Mesothelial cell of epicardium (in vitro differentiated cells): ENCODE results near the gene TRMT11. TPM values are rescaled to one million over a fixed set of nuclear protein-coding genes. Genes with fewer than 3 reads are reported as not detected.

Source experiments
- DNase-seq, 2 experiments: peaks; one replicate each; pipeline ENCODE4 v3.0.0; 2021; ENCODE audit warnings: low spot score in 2 of 2; ENCODE audit not compliant: unreplicated experiment in 2 of 2
- H3K27ac Mint-ChIP-seq: 2 replicates; pipeline ENCODE4 v1.8.0; 2021; ENCODE audit warnings: mixed read lengths
- H3K27me3 Mint-ChIP-seq: 2 replicates; pipeline ENCODE4 v1.8.0; 2021; ENCODE audit warnings: low read depth, mixed read lengths
- H3K36me3 Mint-ChIP-seq: 2 replicates; pipeline ENCODE4 v1.8.0; 2021; ENCODE audit warnings: mixed read lengths
- H3K4me1 Mint-ChIP-seq: 2 replicates; pipeline ENCODE4 v1.8.0; 2021; ENCODE audit warnings: mixed read lengths
- H3K4me3 Mint-ChIP-seq: 2 replicates; pipeline ENCODE4 v1.8.0; 2021; ENCODE audit warnings: mild to moderate bottlenecking, moderate library complexity, mixed read lengths
- H3K9me3 Mint-ChIP-seq: 2 replicates; pipeline ENCODE4 v1.8.0; 2021; ENCODE audit warnings: mixed read lengths
- total RNA-seq: library from RNA; stranded (reverse); gene quantifications from 3 replicates; pipeline ENCODE4 v1.2.1, GENCODE V29; 2021
- TF ChIP-seq, protein P1 (sequence below): fragments of 200-600 bp; sonication (generic); IDR thresholded peaks from one replicate; pipeline ENCODE4 v1.5.0; 2021; ENCODE audit warnings: antibody characterized with exemption; ENCODE audit not compliant: unreplicated experiment

TRMT11 gene
- total RNA-seq, 1 donor from 2014 or later = 31.8 TPM

- TF ChIP-seq, protein P1, sequence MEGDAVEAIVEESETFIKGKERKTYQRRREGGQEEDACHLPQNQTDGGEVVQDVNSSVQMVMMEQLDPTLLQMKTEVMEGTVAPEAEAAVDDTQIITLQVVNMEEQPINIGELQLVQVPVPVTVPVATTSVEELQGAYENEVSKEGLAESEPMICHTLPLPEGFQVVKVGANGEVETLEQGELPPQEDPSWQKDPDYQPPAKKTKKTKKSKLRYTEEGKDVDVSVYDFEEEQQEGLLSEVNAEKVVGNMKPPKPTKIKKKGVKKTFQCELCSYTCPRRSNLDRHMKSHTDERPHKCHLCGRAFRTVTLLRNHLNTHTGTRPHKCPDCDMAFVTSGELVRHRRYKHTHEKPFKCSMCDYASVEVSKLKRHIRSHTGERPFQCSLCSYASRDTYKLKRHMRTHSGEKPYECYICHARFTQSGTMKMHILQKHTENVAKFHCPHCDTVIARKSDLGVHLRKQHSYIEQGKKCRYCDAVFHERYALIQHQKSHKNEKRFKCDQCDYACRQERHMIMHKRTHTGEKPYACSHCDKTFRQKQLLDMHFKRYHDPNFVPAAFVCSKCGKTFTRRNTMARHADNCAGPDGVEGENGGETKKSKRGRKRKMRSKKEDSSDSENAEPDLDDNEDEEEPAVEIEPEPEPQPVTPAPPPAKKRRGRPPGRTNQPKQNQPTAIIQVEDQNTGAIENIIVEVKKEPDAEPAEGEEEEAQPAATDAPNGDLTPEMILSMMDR = no peak
- Mint-ChIP-seq H3K4me3 (no peak overlapping the region), H3K4me1 (peaks cover 15% of the 10 kb centered on the region), H3K36me3 (peaks cover 16% of the 10 kb centered on the region), H3K27ac (no peak overlapping the region), H3K9me3 (peaks cover 11% of the 10 kb centered on the region), H3K27me3 (no peaks in the 10 kb centered on the region)
- no peak for DNase-seq
These were observed 86.5 kb downstream of the TRMT11 start for GRCh38 chr6:126072834-126073233.

GRCh38 chr6:126075335-126076071 is 89.2 kb downstream of the TRMT11 start:
- TF ChIP-seq, protein P1 = no peak
- no peaks in the 10 kb centered on the region for H3K9me3 Mint-ChIP-seq
- H3K27me3 Mint-ChIP-seq = no peaks in the 10 kb centered on the region
- no peak overlapping the region for H3K4me3 Mint-ChIP-seq
- DNase-seq = no peak
- no peaks in the 10 kb centered on the region for H3K36me3 Mint-ChIP-seq
- H3K27ac Mint-ChIP-seq = no peak overlapping the region
- peaks cover 19% of the 10 kb centered on the region for H3K4me1 Mint-ChIP-seq

DNA sequence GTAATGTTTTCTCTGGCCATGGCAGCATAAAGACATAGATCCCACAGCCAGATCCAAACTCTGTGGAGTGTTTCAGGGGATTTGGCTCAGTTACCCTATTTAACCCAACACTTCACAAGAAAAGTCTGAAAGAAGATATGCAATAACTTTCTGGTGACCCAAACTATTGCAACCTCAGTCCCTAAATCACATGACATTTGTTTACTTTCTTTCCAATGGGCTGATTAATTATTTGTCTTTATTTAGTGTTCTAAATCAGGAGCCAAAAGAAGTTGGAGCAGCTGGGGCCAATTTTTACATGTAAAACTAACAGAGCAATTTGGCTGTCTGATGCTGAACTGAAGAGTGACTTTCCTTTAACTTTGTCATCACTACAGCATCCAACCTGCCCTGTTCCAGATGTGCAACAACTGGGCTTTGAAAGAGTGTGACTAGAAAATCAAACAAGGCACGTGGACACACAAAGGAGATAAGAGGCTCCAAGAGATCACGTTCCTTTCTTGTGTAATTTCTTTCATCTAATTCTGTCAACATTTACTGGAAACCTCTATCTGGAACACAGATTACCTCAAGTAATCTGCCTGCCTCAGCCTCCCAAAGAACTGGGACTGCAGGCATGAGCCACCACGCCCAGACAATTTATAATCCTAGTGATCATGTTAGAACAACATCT is 90.8 kb downstream of the TRMT11 start:
- Mint-ChIP-seq H3K4me3 (no peak overlapping the region), H3K36me3 (no peaks in the 10 kb centered on the region), H3K9me3 (no peaks in the 10 kb centered on the region), H3K27me3 (no peaks in the 10 kb centered on the region), H3K27ac (no peak overlapping the region), H3K4me1 (peaks cover 13% of the 10 kb centered on the region)
- TF ChIP-seq, protein P1 = no peak
- DNase-seq = no peak

GRCh38 chr6:126077810-126078776 is 91.8 kb downstream of the TRMT11 start:
- peaks cover 1% of the 10 kb centered on the region for H3K36me3 Mint-ChIP-seq
- TF ChIP-seq, protein P1 = no peak
- peaks cover 13% of the 10 kb centered on the region for H3K4me1 Mint-ChIP-seq
- H3K4me3 Mint-ChIP-seq = no peak overlapping the region
- no peaks in the 10 kb centered on the region for H3K9me3 Mint-ChIP-seq
- no peak for DNase-seq
- no peaks in the 10 kb centered on the region for H3K27me3 Mint-ChIP-seq
- H3K27ac Mint-ChIP-seq = no peak overlapping the region

DNA sequence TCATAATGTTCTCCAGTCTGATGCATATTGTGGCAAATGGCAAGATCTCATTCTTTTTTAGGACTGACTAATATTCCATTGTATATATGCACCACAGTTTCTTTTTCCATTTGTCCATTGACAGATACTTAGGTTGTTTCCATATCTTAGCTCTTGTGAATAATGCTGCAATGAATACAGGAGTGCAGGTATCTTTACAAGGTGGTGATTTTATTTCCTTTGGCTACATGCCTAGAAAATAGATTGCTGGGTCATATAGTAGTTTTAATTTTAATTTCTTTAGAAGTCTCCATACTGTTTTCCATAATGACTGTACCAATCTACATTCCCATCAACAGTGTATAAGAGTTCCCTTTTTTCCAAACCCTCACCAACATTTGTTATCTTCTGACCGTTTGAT is 97.5 kb downstream of the TRMT11 start:
- TF ChIP-seq, protein P1 = no peak
- peaks cover 17% of the 10 kb centered on the region for H3K36me3 Mint-ChIP-seq
- H3K27ac Mint-ChIP-seq = no peak overlapping the region
- no peak overlapping the region for H3K4me3 Mint-ChIP-seq
- H3K27me3 Mint-ChIP-seq = no peaks in the 10 kb centered on the region
- peaks cover 15% of the 10 kb centered on the region for H3K9me3 Mint-ChIP-seq
- no peak for DNase-seq
- H3K4me1 Mint-ChIP-seq = peaks cover 7% of the 10 kb centered on the region
